Measurements from ENCODE around the gene GHDC. TPM values are rescaled to one million over a fixed set of nuclear protein-coding genes. Genes with fewer than 3 reads are reported as not detected.
A peak's percentile ranks its signal among the peaks of the same experiment; 100 is the strongest.

GHDC gene
- total RNA-seq, 4 donors from 2014 or later, result 10.8 to 34.6 (median 32.2) TPM

- 78 to 83% methylated on average over 3 to 4 of the region's 4 CpGs for WGBS, 2 donors (ENCODE audit: low coverage in 1 of 2)
- Histone ChIP-seq H3K27me3 (no peaks in the 10 kb centered on the region), H3K36me3 (peaks cover 0 to 6% (median 3%) of the 10 kb centered on the region in 4 donors), H3K9me3 (no peaks in the 10 kb centered on the region), H3K4me1 (peaks cover 4 to 21% (median 12%) of the 10 kb centered on the region in 4 donors), H3K27ac (peak overlapping the region in 2 of 4 donors; percentile 15 to 30), H3K4me3 (no peak overlapping the region)
- TF ChIP-seq EP300 (IDR thresholded peaks at IDR 0.05; ENCODE audit: low read depth), result no peak
- no peak for TF ChIP-seq CTCF (IDR thresholded peaks at IDR 0.05)
- no peak for TF ChIP-seq POLR2AphosphoS5 (IDR thresholded peaks at IDR 0.05)
- TF ChIP-seq POLR2A (IDR thresholded peaks at IDR 0.05), result no peak
- in situ Hi-C loops (cut with MboI; ENCODE audit: low pct_ligation_motif_present in 1 of 4, low pct_unique_long_range_greater_than_20kb in 1 of 4, low sequenced_read_pairs in 3 of 4), result no loop called here
- intact Hi-C loops (cut with DNase I; ENCODE audit: low total_unique reads), result no loop called here
- no peak for DNase-seq
Observed at GRCh38 chr17:42198897-42199296, 4.6 kb upstream of the GHDC start.

DNA sequence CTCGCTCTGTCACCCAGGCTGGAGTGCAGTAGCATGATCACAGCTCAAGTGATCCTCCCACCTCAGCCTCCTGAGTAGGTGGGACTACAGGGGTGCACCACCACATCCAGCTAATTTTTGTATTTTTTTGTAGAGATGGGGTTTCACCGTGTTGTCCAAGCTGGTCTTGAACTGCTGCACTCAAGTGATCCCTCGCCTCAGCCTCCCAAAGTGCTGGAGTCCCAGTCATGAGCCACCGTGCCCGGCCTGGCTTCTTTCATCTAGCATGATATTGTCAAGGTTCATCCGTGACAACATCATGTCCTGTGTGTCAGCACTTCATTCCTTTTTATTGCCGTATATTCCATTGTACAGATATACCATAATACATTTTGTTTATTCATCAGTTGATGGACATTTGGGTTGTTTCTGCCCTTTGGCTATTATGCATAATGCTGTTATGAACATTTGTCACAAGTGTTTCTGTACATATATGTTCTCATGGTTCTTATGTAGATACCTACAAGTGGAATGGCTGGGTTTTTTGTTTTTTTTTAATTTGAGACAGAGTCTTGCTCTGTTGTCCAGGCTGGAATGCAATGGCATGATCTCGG lies 3.4 kb upstream of the GHDC start:
- in situ Hi-C loops (cut with MboI; ENCODE audit: low pct_ligation_motif_present in 1 of 4, low pct_unique_long_range_greater_than_20kb in 1 of 4, low sequenced_read_pairs in 3 of 4), result no loop called here
- Histone ChIP-seq H3K4me3 (no peak overlapping the region), H3K27me3 (no peaks in the 10 kb centered on the region), H3K4me1 (peaks cover 17 to 33% (median 24%) of the 10 kb centered on the region in 4 donors), H3K9me3 (no peaks in the 10 kb centered on the region), H3K36me3 (no peaks in the 10 kb centered on the region), H3K27ac (no peak overlapping the region)
- intact Hi-C loops (cut with DNase I; ENCODE audit: low total_unique reads), result no loop called here
- no peak for DNase-seq
- WGBS, 2 donors (ENCODE audit: low coverage in 1 of 2), result 93 to 100% methylated on average over 1 to 8 of the region's 8 CpGs
- TF ChIP-seq POLR2A (IDR thresholded peaks at IDR 0.05) (no peak), EP300 (IDR thresholded peaks at IDR 0.05; ENCODE audit: low read depth) (no peak), POLR2AphosphoS5 (IDR thresholded peaks at IDR 0.05) (no peak), CTCF (IDR thresholded peaks at IDR 0.05) (no peak)

- 76% methylated on average over 12 of the region's 12 CpGs; no CpG with 5 or more reads in 1 of the 2 donors for WGBS, 2 donors (ENCODE audit: low coverage in 1 of 2)
- Histone ChIP-seq H3K36me3 (no peaks in the 10 kb centered on the region), H3K9me3 (no peaks in the 10 kb centered on the region), H3K27me3 (no peaks in the 10 kb centered on the region), H3K4me1 (peaks cover 16 to 20% (median 19%) of the 10 kb centered on the region in 4 donors), H3K27ac (peak overlapping the region; percentile 82 to 92 (median 88)), H3K4me3 (peak overlapping the region; percentile 75 to 97 (median 76))
- TF ChIP-seq POLR2A (IDR thresholded peaks at IDR 0.05) (no peak), CTCF (IDR thresholded peaks at IDR 0.05) (no peak), EP300 (IDR thresholded peaks at IDR 0.05; ENCODE audit: low read depth) (no peak), POLR2AphosphoS5 (IDR thresholded peaks at IDR 0.05) (no peak)
- no peak for DNase-seq
- intact Hi-C loops (cut with DNase I; ENCODE audit: low total_unique reads) (no loop called here), in situ Hi-C loops (cut with MboI; ENCODE audit: low pct_ligation_motif_present in 1 of 4, low pct_unique_long_range_greater_than_20kb in 1 of 4, low sequenced_read_pairs in 3 of 4) (no loop called here)
Observed at GRCh38 chr17:42193216-42193968, 902 bp downstream of the GHDC start.

GRCh38 chr17:42192189-42193126 lies 1.8 kb downstream of the GHDC start:
- intact Hi-C loops (cut with DNase I; ENCODE audit: low total_unique reads), result no loop called here
- no peak overlapping the region for H3K27ac ChIP-seq
- peaks cover 16 to 20% (median 19%) of the 10 kb centered on the region in 4 donors for H3K4me1 ChIP-seq
- in situ Hi-C loops (cut with MboI; ENCODE audit: low pct_ligation_motif_present in 1 of 4, low pct_unique_long_range_greater_than_20kb in 1 of 4, low sequenced_read_pairs in 3 of 4), result no loop called here
- DNase-seq, result no peak
- WGBS, 2 donors (ENCODE audit: low coverage in 1 of 2), result 90% methylated on average over 23 of the region's 23 CpGs; no CpG with 5 or more reads in 1 of the 2 donors
- no peak for TF ChIP-seq POLR2A (IDR thresholded peaks at IDR 0.05)
- TF ChIP-seq CTCF (IDR thresholded peaks at IDR 0.05), result no peak
- TF ChIP-seq POLR2AphosphoS5 (IDR thresholded peaks at IDR 0.05), result no peak
- no peak for TF ChIP-seq EP300 (IDR thresholded peaks at IDR 0.05; ENCODE audit: low read depth)
- no peaks in the 10 kb centered on the region for H3K9me3 ChIP-seq
- no peak overlapping the region for H3K4me3 ChIP-seq
- no peaks in the 10 kb centered on the region for H3K27me3 ChIP-seq
- H3K36me3 ChIP-seq, result no peaks in the 10 kb centered on the region

All from transverse colon (tissue), 4 donors.